ENCODE measurements around the gene RFLNA.

Gene RFLNA

GRCh38 chr12:124335426-124336183 lies 40.7 kb downstream of the RFLNA start:
- in situ Hi-C loops (cut with MboI; ENCODE audit: low sequenced_read_pairs) = no loop called here

GRCh38 chr12:124336184-124336437 lies 41.2 kb downstream of the RFLNA start:
- in situ Hi-C loops (cut with MboI; ENCODE audit: low sequenced_read_pairs) = no loop called here

DNA sequence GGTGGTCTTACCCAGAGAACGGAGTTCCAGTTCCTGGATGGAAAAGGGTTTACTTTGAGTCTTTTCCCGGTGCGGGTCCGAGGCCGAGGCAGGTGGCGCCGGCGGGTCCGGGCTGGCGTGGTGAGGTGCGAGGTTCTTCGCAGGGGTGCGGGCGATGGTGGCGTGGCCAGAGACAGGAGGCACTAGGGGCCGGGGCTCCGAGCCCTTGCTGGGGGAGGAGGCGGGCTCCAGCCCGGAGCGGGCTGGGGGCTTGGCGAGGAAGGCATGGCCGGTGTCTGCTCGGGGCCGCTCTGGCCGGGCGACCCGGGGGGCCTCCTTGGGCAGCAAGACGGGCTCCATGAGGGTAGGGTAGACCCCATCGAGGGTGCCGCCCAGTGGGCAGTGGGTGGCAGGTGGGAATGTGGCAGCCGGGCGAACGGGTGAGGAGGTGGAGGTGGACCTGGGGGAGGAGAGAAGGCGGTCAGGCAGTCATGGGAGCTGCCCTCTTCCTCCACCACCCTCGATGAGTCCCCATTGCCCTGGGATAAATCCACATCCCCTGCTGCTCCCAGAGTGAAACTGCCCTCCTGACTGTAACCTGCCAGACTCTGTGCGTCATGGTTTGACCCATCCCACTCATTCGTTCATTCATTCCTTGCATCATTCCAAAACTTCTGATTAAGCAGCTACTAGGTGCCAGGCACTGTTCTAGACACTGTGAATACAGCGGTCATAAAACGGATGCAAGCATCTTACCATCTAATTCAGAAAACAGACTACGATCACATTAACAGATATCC lies 42.0 kb downstream of the RFLNA start:
- in situ Hi-C loops (cut with MboI; ENCODE audit: low sequenced_read_pairs) = no loop called here

DNA sequence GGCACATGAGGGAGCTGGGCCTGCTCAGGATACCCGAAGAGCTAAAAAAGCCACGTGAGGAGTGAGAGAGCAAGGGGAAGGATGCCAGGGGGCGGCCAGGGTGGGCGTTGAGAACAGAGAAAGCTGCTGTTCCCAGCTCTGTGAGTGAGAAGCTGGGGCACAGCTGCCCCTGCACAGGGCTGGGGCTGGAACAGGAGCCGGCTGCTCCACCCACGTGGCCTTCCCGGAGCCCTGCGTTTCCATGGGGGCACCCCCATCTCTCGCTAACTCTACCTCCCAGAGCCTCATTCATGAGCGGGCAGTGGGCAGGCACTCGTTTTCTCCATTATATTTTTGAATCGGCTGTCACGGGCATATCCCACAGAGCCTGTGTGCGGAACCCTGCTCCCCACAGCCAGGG lies 42.7 kb downstream of the RFLNA start:
- in situ Hi-C loops (cut with MboI; ENCODE audit: low sequenced_read_pairs) = no loop called here

GRCh38 chr12:124338448-124338847 lies 43.6 kb downstream of the RFLNA start:
- in situ Hi-C loops (cut with MboI; ENCODE audit: low sequenced_read_pairs) = no loop called here

- in situ Hi-C loops (cut with MboI; ENCODE audit: low sequenced_read_pairs) = no loop called here
Observed at GRCh38 chr12:124338876-124339603, 44.1 kb downstream of the RFLNA start.

GRCh38 chr12:124340080-124340900 lies 45.4 kb downstream of the RFLNA start:
- in situ Hi-C loops (cut with MboI; ENCODE audit: low sequenced_read_pairs) = no loop called here

DNA sequence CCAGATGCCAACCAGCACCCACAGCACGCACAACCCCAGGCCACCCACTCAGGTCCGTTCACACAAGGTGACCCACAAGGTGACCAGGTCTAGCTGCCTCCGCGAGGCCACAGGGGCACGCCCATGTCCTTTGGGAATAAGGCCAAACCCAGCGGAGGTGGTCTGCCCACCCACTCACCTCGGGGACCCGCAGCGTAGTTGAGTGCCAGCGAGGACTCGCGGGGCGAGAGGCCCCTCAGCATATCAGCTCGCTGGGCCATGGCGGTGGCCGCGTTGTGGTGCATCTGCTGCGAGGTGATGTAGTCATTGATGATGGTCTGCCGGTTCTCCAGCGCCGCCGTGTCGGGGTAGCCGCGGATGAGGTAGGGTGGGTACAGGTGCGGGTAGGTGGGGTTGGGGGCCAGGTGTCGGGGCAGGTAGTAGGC lies 46.8 kb downstream of the RFLNA start:
- in situ Hi-C loops (cut with MboI; ENCODE audit: low sequenced_read_pairs) = no loop called here

DNA sequence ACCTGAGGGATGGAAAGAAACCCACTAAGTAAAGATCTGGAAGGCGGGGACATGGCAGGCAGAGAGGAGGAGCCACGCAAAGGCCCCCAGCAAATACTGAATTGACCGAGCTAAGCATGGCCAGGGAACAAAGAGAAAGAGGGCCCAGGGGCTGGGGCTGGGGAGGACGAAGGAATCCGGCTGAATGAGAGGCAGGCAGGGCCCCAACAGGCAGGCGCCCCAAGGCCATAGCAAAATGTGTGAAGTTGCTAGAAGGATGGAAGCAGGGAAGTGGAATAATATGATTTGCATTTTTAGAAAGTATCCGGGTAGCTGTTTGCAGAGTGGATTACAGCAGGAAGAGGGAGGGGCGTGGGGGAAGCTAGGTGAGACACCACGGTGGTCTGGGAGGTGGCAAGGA lies 49.1 kb downstream of the RFLNA start:
- in situ Hi-C loops (cut with MboI; ENCODE audit: low sequenced_read_pairs) = no loop called here

- in situ Hi-C loops (cut with MboI; ENCODE audit: low sequenced_read_pairs) = no loop called here
Observed at GRCh38 chr12:124344526-124344925, 49.6 kb downstream of the RFLNA start.

DNA sequence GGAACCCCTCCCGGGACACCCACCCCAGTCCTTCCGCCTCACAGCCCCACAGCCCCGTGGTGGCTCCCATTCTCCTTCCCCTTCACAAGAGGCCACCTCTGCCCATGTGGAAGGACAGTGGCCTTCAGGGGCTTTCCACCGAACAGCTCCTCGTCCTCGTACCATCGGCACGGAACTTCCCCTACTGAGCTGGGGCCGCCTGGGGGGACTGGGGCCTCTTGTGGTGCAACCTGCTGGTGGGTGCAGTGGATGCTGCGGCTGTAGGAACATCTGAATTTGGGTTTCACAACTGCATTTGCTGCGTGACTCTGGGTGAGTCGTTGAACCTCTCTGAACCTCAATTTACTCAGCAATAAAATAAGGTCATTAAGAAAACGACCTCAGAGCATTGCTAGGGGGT lies 50.9 kb downstream of the RFLNA start:
- in situ Hi-C loops (cut with MboI; ENCODE audit: low sequenced_read_pairs) = no loop called here

- in situ Hi-C loops (cut with MboI; ENCODE audit: low sequenced_read_pairs) = no loop called here
Observed at GRCh38 chr12:124346425-124347168, 51.7 kb downstream of the RFLNA start.

DNA sequence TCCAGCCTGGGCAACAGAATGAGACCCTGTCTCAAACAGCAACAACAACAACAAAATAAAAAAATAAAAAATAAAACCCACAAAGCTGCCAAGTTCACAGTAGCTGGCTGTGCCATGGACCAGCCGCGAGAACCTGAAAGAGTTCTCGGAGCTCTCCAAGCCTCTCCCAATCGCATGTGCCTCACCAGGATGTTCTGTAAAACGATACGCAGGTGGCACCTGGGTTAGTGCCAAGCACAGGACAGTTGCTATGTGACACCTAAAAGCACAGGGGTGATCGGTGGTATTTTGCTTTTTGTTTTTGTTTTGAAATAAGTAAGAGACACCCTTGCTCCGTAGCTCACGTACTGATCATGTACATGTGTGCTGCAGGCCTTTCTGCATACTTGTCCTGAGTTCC lies 52.4 kb downstream of the RFLNA start:
- in situ Hi-C loops (cut with MboI; ENCODE audit: low sequenced_read_pairs) = no loop called here

GRCh38 chr12:124347805-124348658 lies 53.1 kb downstream of the RFLNA start:
- in situ Hi-C loops (cut with MboI; ENCODE audit: low sequenced_read_pairs) = no loop called here

GRCh38 chr12:124348659-124349380 lies 53.9 kb downstream of the RFLNA start:
- in situ Hi-C loops (cut with MboI; ENCODE audit: low sequenced_read_pairs) = no loop called here

DNA sequence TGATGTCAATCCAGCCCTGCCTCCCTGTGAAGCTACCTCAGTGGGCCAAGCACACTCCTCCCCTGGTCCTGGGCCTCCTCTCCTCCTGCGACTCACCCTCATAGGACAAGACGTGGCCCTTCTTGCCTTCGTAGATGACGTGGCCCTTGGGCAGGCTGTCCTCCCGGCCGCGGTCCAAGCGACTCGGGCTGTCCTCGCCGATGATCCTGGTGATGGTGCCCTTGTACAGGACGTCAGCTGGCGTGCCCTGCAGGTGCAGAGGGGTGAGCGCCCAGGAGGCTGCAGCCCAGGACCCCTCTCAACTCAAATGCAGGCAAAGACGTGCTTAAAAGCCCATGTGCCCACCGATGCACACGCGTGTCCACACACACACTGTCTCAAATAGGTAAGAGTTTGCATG lies 55.6 kb downstream of the RFLNA start:
- in situ Hi-C loops (cut with MboI; ENCODE audit: low sequenced_read_pairs) = no loop called here

- in situ Hi-C loops (cut with MboI; ENCODE audit: low sequenced_read_pairs) = no loop called here
Observed at GRCh38 chr12:124351422-124351821, 56.5 kb downstream of the RFLNA start.

DNA sequence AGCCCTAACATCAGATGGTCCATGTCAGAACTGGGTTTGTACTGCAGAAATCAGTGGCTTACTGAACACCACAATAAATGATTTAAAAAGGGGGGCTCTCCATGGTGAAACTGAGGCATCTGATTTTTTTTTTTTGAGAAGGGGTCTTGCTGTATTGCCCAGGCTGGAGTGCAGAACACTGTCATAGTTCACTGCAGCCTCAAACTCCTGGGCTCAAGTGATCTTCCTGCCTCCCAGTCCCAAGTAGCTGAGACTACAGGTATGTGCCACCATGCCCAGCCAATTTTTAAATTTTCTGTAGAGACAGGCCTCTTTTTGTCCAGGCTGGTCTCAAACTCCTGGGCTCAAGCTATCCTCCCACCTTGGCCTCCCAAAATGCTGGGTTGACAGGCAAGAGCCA lies 57.4 kb downstream of the RFLNA start:
- in situ Hi-C loops (cut with MboI; ENCODE audit: low sequenced_read_pairs) = no loop called here

GRCh38 chr12:124352839-124353238 lies 57.9 kb downstream of the RFLNA start:
- in situ Hi-C loops (cut with MboI; ENCODE audit: low sequenced_read_pairs) = no loop called here
